DND-41 (cell line): ENCODE results near the gene FAM234A.
"Not testable (repeated sequence)": the region's sequence is repeated elsewhere in the genome, so short reads cannot be mapped to it uniquely, and the experiment has no call there.

Experiments used
- CTCF ChIP-seq: IDR thresholded peaks from 2 replicates; pipeline ENCODE4 v1.5.1; 2012; ENCODE audit warnings: borderline replicate concordance, low read length, moderate library complexity, mild to moderate bottlenecking; ENCODE audit not compliant: poor library complexity, severe bottlenecking; ENCODE audit errors: extremely low read depth
- EZH2 ChIP-seq: IDR thresholded peaks from 3 replicates; pipeline ENCODE4 v1.6.1; 2012; ENCODE audit warnings: borderline replicate concordance, low read depth, mild to moderate bottlenecking, moderate library complexity, low read length, inconsistent platforms; ENCODE audit not compliant: severe bottlenecking

GRCh38 chr16:204046-204445, 30.6 kb upstream of the FAM234A start:
- not testable (repeated sequence) for TF ChIP-seq CTCF, EZH2
